Liver (tissue), 9 donors: ENCODE data around the gene WNT16. TPM values are rescaled to one million over a fixed set of nuclear protein-coding genes. Genes with fewer than 3 reads are reported as not detected.

Source experiments
- DNase-seq: peaks from one replicate; pipeline ENCODE4 v3.0.0-alpha.2; 2017; ENCODE audit warnings: low spot score
- H3K27ac ChIP-seq, 2 donors: one replicate each; pipeline ENCODE4 v1.7.0; 2013; ENCODE audit warnings: inconsistent platforms in 2 of 2, low read length in 2 of 2, control low read depth in 1 of 2, low read depth in 1 of 2, mild to moderate bottlenecking in 1 of 2
- H3K27me3 ChIP-seq, 4 donors: one replicate each; pipeline versions ENCODE4 v1.6.1 to v1.7.0; 2013; ENCODE audit warnings: low read length in 3 of 4, inconsistent platforms in 1 of 4, mild to moderate bottlenecking in 1 of 4, moderate library complexity in 1 of 4; ENCODE audit not compliant: control insufficient read depth in 4 of 4, insufficient read depth in 4 of 4
- H3K36me3 ChIP-seq, 4 donors: one replicate each; pipeline versions ENCODE4 v1.6.1 to v1.7.0; 2013; ENCODE audit warnings: low read length in 3 of 4, mild to moderate bottlenecking in 3 of 4, low read depth in 1 of 4, moderate library complexity in 1 of 4; ENCODE audit not compliant: control insufficient read depth in 4 of 4, insufficient read depth in 3 of 4
- H3K4me1 ChIP-seq, 4 donors: one replicate each; pipeline versions ENCODE4 v1.6.1 to v1.7.0; 2013; ENCODE audit warnings: low read length in 3 of 4, mild to moderate bottlenecking in 3 of 4, moderate library complexity in 1 of 4; ENCODE audit not compliant: control insufficient read depth in 4 of 4, insufficient read depth in 4 of 4
- H3K4me3 ChIP-seq, 3 donors: one replicate each; pipeline versions ENCODE4 v1.6.1 to v1.7.0; 2013; ENCODE audit warnings: low read length in 3 of 3, control low read depth in 1 of 3, low read depth in 1 of 3, mild to moderate bottlenecking in 1 of 3
- H3K9ac ChIP-seq, 2 donors: one replicate each; pipeline ENCODE4 v1.7.0; 2013; ENCODE audit warnings: low read length in 2 of 2, mild to moderate bottlenecking in 2 of 2, moderate library complexity in 2 of 2, control low read depth in 1 of 2, low read depth in 1 of 2
- H3K9me3 ChIP-seq, 4 donors: one replicate each; pipeline versions ENCODE4 v1.6.1 to v1.7.0; 2013; ENCODE audit warnings: low read length in 3 of 4; ENCODE audit not compliant: control insufficient read depth in 4 of 4
- ATF3 ChIP-seq: IDR thresholded peaks from 2 replicates; pipeline ENCODE4 v1.6.1; 2016; ENCODE audit warnings: antibody characterized with exemption
- CTCF ChIP-seq: fragments of 150-350 bp; IDR thresholded peaks from 2 replicates; pipeline ENCODE4 v1.5.1; 2017; ENCODE audit warnings: improper control_type of control experiment, low read depth, low read length; ENCODE audit not compliant: missing input control
- EGR1 ChIP-seq, 2 donors: IDR thresholded peaks; 2 replicates each; pipeline ENCODE4 v1.6.1; 2016 to 2018; ENCODE audit warnings: antibody characterized with exemption in 2 of 2, low read depth in 2 of 2
- FOXA1 ChIP-seq: IDR thresholded peaks from 2 replicates; pipeline ENCODE4 v1.6.1; 2016; ENCODE audit warnings: antibody characterized with exemption
- FOXA2 ChIP-seq: IDR thresholded peaks from 2 replicates; pipeline ENCODE4 v1.6.1; 2016; ENCODE audit warnings: antibody characterized with exemption
- GABPA ChIP-seq, 2 donors: IDR thresholded peaks in 1 of 2; conservative IDR thresholded peaks in 1 of 2; 2 replicates each; pipeline ENCODE4 v1.6.1; 2016; ENCODE audit warnings: antibody characterized with exemption in 2 of 2, mild to moderate bottlenecking in 1 of 2, moderate library complexity in 1 of 2
- HNF4A ChIP-seq, 2 donors: conservative IDR thresholded peaks; 2 replicates each; pipeline ENCODE4 v1.6.1; 2016; ENCODE audit warnings: antibody characterized with exemption in 2 of 2, mild to moderate bottlenecking in 2 of 2
- HNF4G ChIP-seq: IDR thresholded peaks from 2 replicates; pipeline ENCODE4 v1.6.1; 2016; ENCODE audit warnings: antibody characterized with exemption
- JUND ChIP-seq, 2 donors: IDR thresholded peaks; 2 replicates each; pipeline ENCODE4 v1.6.1; 2016; ENCODE audit warnings: antibody characterized with exemption in 2 of 2
- MAX ChIP-seq: IDR thresholded peaks from 2 replicates; pipeline ENCODE4 v1.6.1; 2016; ENCODE audit warnings: antibody characterized with exemption
- NR2F2 ChIP-seq: IDR thresholded peaks from 2 replicates; pipeline ENCODE4 v1.6.1; 2016; ENCODE audit warnings: antibody characterized with exemption
- RAD21 ChIP-seq, 2 donors: IDR thresholded peaks; 2 replicates each; pipeline ENCODE4 v1.6.1; 2016; ENCODE audit warnings: antibody characterized with exemption in 2 of 2, mild to moderate bottlenecking in 2 of 2
- REST ChIP-seq: IDR thresholded peaks from 2 replicates; pipeline ENCODE4 v1.6.1; 2016; ENCODE audit warnings: antibody characterized with exemption, mild to moderate bottlenecking
- RXRA ChIP-seq, 2 donors: IDR thresholded peaks; 2 replicates each; pipeline ENCODE4 v1.6.1; 2017 to 2018; ENCODE audit warnings: antibody characterized with exemption in 2 of 2, mild to moderate bottlenecking in 1 of 2
- SP1 ChIP-seq: IDR thresholded peaks from 2 replicates; pipeline ENCODE4 v1.6.1; 2018; ENCODE audit warnings: antibody characterized with exemption, mild to moderate bottlenecking
- TAF1 ChIP-seq: conservative IDR thresholded peaks from 2 replicates; pipeline ENCODE4 v1.6.1; 2016; ENCODE audit warnings: antibody characterized with exemption, mild to moderate bottlenecking
- YY1 ChIP-seq: IDR thresholded peaks from 2 replicates; pipeline ENCODE4 v1.6.1; 2016; ENCODE audit warnings: antibody characterized with exemption, mild to moderate bottlenecking
- ZBTB33 ChIP-seq: IDR thresholded peaks from 2 replicates; pipeline ENCODE4 v1.6.1; 2016; ENCODE audit warnings: antibody characterized with exemption
- WGBS: extraction: QIAGEN DNeasy Blood & Tissue Kit; methylation state at CpG from one replicate; pipeline ENCODE4 v1.1.7; 2013; 5-methylcytosine and 5-hydroxymethylcytosine counted together
- polyA plus RNA-seq, 2 donors: library from polyadenylated mRNA; stranded (reverse) in 1 of 2; unstranded in 1 of 2; fragments of 200-250 nt in 1 of 2; fragments of >200 nt in 1 of 2; fragmentation: Nextera tagmentation in 1 of 2; extraction: Ambion mirVana in 1 of 2; gene quantifications; one replicate each; pipeline versions ENCODE4 v1.2.1 to v1.2.3, GENCODE V29; 2013 to 2015
- total RNA-seq, 2 donors: library from RNA; depleted of rRNA; stranded (reverse); fragments of >200 nt; gene quantifications; one replicate each; pipeline ENCODE4 v1.2.3, GENCODE V29; 2014
- donor health status: healthy.
- donor health status: healthy.
- donor health status: healthy.
- donor health status: healthy.
- donor health status: healthy.

The WNT16 gene
- total and polyA plus RNA-seq, 4 donors, result not detected

GRCh38 chr7:121376979-121377378 lies 48.2 kb downstream of the WNT16 start:
- no peaks in the 10 kb centered on the region for H3K9me3 ChIP-seq
- 96% methylated on average over 2 of the region's 2 CpGs for WGBS
- no peaks in the 10 kb centered on the region for H3K4me1 ChIP-seq
- peaks cover 1 to 10% (median 8%) of the 10 kb centered on the region in 4 donors for H3K36me3 ChIP-seq
- H3K27me3 ChIP-seq, result no peaks in the 10 kb centered on the region
- H3K4me3 ChIP-seq, result no peak overlapping the region
- no peak overlapping the region for H3K9ac ChIP-seq
- no peak overlapping the region for H3K27ac ChIP-seq
- TF ChIP-seq ATF3, result no peak
- TF ChIP-seq CTCF, result no peak
- TF ChIP-seq HNF4G, result no peak
- no peak for TF ChIP-seq SP1
- TF ChIP-seq MAX, result no peak
- no peak for TF ChIP-seq HNF4A (conservative IDR thresholded peaks at IDR 0.05)
- no peak for TF ChIP-seq ZBTB33
- TF ChIP-seq FOXA2, result no peak
- TF ChIP-seq YY1, result no peak
- TF ChIP-seq FOXA1, result no peak
- DNase-seq, result no peak

GRCh38 chr7:121379930-121380329 lies 51.1 kb downstream of the WNT16 start:
- Histone ChIP-seq H3K9ac (no peak overlapping the region), H3K9me3 (no peaks in the 10 kb centered on the region), H3K27me3 (no peaks in the 10 kb centered on the region), H3K27ac (no peak overlapping the region), H3K4me1 (peaks cover 0 to 3% (median 0%) of the 10 kb centered on the region in 4 donors), H3K36me3 (peaks cover 1 to 10% (median 6%) of the 10 kb centered on the region in 4 donors), H3K4me3 (no peak overlapping the region)
- no peak for TF ChIP-seq RAD21 (IDR thresholded peaks at IDR 0.05)
- TF ChIP-seq CTCF, result no peak
- no peak for TF ChIP-seq MAX
- TF ChIP-seq RXRA (IDR thresholded peaks at IDR 0.05), result no peak
- TF ChIP-seq HNF4A (conservative IDR thresholded peaks at IDR 0.05), result no peak
- TF ChIP-seq JUND (IDR thresholded peaks at IDR 0.05), result no peak
- TF ChIP-seq FOXA1, result no peak
- no peak for TF ChIP-seq NR2F2
- no peak for TF ChIP-seq ZBTB33
- TF ChIP-seq YY1, result no peak
- no peak for TF ChIP-seq REST
- no peak for TF ChIP-seq HNF4G
- no peak for TF ChIP-seq ATF3
- no peak for TF ChIP-seq FOXA2
- no peak for TF ChIP-seq EGR1 (IDR thresholded peaks at IDR 0.05; ENCODE audit: low read depth in 2 of 2)
- TF ChIP-seq SP1, result no peak
- no peak for TF ChIP-seq TAF1
- TF ChIP-seq GABPA (IDR thresholded peaks at IDR 0.05 in 1 of 2, conservative IDR thresholded peaks at IDR 0.05 in 1 of 2), result no peak
- WGBS, result 93% methylated on average over 1 of the region's 1 CpG
- DNase-seq, result no peak
